GM18517 (cell line): Measurements from ENCODE around the gene PATZ1.
"Not testable (repeated sequence)": the region's sequence is repeated elsewhere in the genome, so short reads cannot be mapped to it uniquely, and the experiment has no call there.

ENCODE experiments used
- ATAC-seq: cut with Tn5 transposase; IDR thresholded peaks from one replicate; pipeline ENCODE4 v1.9.1; 2021; ENCODE audit warnings: mild to moderate bottlenecking, moderate library complexity; ENCODE audit not compliant: unreplicated experiment

Gene PATZ1, protein sequence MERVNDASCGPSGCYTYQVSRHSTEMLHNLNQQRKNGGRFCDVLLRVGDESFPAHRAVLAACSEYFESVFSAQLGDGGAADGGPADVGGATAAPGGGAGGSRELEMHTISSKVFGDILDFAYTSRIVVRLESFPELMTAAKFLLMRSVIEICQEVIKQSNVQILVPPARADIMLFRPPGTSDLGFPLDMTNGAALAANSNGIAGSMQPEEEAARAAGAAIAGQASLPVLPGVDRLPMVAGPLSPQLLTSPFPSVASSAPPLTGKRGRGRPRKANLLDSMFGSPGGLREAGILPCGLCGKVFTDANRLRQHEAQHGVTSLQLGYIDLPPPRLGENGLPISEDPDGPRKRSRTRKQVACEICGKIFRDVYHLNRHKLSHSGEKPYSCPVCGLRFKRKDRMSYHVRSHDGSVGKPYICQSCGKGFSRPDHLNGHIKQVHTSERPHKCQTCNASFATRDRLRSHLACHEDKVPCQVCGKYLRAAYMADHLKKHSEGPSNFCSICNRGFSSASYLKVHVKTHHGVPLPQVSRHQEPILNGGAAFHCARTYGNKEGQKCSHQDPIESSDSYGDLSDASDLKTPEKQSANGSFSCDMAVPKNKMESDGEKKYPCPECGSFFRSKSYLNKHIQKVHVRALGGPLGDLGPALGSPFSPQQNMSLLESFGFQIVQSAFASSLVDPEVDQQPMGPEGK

DNA sequence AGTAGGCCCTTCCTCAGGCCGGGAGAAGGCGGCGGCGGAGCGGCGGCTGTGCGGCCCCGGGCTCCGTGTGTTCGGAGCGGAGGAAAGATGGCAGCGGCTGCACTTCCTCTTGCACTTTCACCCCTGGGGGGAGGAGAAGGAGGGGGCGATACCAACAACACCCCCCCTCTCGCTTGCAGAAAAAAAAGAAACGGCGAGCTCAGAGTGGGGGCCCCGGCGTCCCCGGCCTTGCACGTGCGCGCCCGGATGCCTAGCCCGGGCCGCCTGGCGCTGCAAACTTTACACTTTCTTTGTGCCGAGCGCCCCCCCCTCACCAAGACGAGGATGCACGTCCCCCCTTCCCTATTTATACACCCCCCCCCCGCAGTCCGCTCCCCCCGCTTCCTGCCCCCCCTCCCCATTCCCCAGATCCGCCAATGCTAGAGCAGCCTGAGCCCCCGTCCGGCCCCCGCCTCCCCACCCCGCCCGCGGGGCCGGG is at the start of gene PATZ1:
Gene PATZ1 (minus strand): TSS at position 92 of the 478 bp plus-strand sequence. CDS start 744 bp downstream, outside the sequence.
- no peak for ATAC-seq

- no peak for ATAC-seq
These were observed 48.2 kb upstream of the PATZ1 start for GRCh38 chr22:31394326-31394725.

DNA sequence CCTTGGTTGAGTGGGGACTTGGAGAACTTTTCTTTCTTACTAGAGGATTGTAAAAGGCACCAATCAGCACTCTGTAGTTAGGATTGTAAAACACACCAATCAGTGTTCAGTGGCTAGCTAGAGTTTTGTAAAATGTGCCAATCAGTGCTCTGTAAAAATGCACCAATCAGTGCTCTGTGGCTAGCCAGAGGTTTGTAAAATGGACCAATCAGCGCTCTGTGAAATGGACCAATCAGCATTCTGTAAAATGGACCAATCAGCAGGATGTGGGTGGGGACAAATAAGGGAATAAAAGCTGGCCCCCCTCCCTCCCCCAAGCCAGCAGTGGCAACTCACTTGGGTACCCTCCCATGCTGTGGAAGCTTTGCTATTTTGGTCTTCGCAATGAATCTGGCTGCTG is 47.7 kb upstream of the PATZ1 start:
- no peak for ATAC-seq

DNA sequence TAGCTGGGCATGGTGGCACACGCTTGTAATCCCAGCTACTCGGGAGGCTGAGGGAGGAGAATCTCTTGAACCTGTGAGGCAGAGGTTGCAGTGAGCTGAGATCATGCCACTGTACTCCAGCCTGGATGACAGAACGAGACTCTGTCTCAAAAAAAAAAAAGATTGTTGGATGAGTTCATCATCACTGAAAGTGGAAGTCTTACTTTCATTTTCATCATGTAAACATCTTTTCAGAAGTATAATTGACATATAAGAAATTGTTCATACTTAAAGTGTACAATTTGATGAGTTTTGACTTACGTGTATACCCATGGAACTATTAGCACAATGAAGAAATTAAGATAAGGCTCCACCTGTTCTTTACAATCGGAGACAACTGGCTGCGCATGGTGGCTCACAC is 32.5 kb upstream of the PATZ1 start:
- ATAC-seq: not testable (repeated sequence)

DNA sequence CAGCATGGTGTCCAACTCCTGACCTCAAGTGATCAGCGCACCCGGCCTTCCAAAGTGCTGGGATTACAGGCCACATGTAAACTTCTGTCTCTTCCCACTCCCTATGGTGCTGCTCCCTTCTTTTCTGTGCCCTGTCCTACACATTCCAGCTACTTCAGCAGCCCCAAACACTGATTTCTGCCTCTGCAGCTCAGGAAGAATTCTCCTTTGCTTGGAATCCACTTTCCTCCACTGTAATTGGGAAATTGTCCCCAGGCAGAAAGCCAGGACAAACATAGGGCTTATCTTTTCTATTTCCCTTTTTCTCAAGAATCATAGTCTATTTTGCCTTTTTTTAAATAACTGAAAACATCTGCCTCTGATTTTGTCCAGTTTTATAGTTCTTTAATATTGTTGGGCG is 32.0 kb upstream of the PATZ1 start:
- no peak for ATAC-seq

DNA sequence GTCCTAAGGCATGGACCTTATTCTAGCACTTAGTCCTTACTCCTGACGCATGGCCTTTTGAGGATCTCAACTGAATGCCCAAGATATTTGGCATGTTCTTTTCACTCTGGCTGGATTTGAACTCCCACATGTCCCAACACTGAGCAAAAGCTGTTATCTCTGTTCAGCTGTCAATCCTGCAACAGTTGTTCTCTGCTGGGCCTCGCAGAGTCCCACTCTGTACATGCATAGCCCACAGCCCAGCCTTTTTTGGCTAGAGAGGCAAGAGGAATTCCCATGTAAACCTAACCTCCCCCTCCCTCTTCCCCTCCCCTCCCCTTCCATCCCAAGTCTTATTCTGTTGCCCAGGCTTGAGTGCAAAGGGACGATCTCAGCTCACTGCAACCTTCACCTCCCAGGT is 31.5 kb upstream of the PATZ1 start:
- no peak for ATAC-seq

DNA sequence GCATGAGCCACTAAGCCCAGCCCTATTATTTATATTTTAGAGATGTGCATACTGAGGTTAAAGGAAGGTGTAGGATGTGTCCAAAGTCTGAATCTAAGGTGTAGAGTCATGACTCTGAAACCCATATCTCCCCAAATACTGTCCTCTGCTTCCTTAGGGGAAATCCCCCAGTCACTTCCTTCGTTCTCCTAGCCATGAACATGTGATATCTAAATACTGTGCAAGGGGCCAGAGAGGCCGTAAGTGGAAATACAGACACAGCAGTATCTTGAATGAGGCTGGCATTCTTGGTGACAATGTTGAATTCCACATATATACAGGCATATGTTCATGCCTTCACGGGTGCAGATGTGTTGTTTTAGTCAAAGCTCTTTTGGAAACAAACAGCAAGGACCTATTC is 21.3 kb upstream of the PATZ1 start:
- ATAC-seq: no peak

GRCh38 chr22:31363885-31364465 is 17.8 kb upstream of the PATZ1 start:
- no peak for ATAC-seq

GRCh38 chr22:31361743-31362142 is 15.6 kb upstream of the PATZ1 start:
- ATAC-seq: no peak

- no peak for ATAC-seq
These were observed 13.9 kb upstream of the PATZ1 start for GRCh38 chr22:31360029-31360428.

DNA sequence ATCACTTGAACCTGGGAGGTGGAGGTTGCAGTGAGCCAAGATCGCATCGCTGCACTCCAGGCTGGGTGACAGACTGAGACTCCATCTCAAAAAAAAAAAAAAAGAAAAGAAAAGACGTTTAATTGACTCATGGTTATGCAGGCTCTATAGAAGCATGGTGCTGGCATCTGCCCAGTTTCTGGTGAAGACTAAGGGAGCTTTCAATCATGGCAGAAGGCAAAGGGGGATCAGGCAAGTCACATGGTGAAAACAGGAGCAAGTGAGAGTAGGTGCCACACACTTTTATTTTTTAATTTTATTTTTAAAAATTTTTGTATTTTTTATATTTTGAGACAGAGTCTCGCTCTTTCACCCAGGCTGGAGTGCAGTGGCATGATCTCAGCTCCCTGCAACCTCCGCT is 8.4 kb upstream of the PATZ1 start:
- no peak for ATAC-seq

DNA sequence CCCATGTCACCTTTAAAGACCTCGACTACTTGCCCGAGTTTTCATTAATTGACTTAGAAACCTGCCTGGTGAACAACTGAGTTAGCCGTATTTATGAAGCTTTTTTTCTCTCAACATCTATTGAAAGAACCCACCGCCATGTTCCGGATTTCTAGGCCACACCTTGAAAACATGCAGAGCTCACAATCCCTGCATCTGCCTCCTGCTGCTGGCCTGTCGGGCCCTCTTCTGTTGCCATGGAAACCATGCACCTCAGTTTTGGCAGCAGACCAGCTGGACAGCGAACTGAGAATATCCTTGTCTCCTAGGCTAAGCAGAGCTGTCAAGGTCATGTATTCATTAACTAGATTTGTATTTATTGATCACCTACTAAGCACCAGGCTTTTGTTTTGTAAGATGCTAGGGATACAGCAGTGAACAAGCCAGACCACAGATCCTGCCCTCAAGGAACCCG is 4.3 kb upstream of the PATZ1 start:
- no peak for ATAC-seq

- ATAC-seq: no peak
These were observed 3.8 kb upstream of the PATZ1 start for GRCh38 chr22:31349960-31350359.

DNA sequence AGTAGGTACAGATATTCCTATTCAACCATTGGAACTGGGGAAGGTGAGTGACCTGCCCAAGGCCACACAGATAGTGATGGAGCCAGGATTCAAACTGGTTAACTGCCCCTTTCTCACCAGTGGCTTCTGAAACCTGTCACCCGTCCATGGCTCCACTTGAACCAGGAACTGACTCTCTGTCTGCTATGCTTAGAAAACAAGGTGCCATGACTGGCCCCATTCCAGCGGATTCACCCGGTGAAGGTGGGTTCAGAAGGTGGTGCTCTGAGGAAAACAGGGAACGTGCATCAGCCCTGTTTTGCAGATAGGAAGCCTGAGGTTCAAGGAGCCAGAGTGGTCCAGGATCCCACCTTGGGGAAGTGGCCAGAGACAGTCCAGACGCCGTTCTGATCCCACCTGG is 2.6 kb upstream of the PATZ1 start:
- no peak for ATAC-seq

DNA sequence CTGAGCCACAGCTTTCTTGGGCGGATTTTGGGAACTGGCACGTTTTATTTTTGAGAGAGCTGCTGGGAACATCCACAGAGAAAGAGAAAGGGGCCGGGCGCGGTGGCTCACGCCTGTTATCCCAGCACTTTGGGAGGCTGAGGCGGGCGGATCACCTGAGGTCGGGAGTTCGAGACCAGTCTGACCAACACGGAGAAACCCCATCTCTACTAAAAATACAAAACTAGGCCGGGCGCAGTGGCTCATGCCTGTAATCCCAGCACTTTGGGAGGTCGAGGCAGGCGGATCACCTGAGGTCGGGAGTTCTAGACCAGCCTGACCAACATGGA is 1.8 kb upstream of the PATZ1 start:
- ATAC-seq: not testable (repeated sequence)

DNA sequence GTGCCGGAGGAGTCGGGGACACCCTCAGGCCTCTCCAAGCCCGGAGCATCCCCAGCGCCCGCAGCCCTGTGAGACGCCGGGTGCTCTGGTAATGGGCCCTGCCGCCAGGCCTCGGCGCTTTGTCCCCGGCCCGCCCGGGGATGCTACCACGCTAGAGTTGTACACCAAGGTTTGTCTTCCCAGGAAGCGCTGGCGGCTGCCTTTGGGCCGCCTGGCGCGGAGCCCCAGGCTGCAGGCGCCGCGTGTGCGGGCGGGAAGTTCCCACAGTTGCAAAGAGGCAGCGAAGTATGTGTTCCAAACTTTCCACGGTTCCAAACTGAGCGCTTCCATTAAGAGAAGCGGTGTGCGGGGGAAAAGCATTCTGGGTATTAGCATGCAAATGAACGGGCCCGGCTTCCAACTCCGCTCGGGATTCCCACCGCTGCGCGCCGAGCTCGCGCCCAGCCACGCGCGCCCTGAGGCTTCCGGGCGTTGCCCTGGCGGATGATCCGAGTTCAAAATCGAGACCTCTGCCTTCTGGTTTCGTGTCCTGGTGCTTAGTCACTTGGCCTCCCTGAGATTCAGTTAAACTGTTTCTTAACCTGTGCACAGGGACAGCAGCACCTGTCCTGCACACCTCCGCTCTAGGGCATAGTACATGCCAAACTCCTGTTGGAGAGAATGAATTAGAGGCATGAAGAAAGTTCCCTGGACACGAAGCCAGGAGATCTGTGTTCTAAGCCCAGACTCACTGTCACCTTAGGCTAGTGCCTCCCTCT is 1.3 kb upstream of the PATZ1 start:
- ATAC-seq: no peak

DNA sequence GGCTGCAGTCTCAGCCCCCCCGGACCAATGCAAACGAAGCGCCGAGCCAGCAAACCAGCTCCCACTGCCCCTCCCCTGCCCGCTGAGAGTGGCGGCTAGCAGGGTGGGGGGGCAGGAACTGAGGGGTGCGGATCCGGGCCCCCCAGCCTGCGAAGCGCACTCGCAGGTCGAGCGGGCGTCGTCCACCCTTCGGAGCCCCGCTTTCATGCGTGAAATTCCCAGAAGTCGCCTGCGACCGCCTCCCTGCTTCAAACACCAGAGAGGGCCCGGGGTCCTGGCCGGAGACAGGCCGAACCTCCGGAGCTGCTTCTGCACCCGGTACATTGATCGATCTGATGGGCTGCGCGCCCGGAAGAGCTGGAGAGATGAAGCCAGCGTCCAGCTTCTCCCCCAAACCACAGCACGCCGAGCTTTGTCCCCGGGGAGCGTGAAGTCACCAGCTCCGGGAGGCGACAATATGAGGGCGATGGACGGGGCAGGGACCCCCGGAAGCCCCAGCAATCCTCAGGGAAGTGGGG is 646 bp upstream of the PATZ1 start:
- ATAC-seq: no peak

DNA sequence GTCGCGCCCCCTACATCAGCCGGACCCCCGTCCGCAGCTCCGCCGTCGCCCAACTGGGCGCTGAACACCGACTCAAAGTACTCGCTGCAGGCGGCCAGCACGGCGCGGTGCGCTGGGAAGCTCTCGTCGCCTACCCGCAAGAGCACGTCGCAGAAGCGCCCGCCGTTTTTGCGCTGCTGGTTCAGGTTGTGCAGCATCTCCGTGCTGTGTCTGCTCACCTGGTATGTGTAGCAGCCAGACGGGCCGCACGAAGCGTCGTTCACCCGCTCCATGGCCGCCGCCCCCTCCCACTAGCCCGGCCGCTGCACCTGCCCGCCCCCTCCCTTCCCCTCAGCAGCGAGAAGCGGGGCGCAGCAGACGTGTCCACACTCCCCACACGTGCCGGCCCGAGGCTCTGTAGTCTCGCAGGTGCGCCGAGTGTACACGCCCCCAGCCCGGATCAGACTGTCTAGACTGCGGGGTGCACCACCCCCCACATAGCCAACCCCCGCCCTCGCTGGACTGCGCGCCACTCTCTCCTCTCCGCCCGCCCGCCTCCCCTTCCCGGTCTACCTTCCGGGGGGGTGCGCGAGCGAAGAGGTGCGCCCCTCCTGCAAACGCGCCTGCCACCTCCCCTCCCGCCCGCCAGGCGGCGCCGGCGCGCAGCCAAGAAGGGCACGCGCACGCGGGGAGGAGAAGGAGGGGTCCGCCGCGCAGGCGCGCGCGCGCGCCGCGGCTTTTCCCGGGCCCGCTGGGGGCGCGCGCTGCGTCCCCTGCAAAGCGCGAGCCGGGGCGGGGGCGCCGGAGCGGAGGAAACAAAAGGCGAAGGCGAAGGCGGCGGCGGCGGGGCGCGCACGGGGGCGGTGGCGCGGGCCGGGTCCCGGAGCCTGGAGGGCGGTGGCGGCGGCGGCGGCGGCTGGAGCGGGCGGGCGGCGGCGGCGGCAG is 553 bp downstream of the PATZ1 start:
- ATAC-seq: no peak

DNA sequence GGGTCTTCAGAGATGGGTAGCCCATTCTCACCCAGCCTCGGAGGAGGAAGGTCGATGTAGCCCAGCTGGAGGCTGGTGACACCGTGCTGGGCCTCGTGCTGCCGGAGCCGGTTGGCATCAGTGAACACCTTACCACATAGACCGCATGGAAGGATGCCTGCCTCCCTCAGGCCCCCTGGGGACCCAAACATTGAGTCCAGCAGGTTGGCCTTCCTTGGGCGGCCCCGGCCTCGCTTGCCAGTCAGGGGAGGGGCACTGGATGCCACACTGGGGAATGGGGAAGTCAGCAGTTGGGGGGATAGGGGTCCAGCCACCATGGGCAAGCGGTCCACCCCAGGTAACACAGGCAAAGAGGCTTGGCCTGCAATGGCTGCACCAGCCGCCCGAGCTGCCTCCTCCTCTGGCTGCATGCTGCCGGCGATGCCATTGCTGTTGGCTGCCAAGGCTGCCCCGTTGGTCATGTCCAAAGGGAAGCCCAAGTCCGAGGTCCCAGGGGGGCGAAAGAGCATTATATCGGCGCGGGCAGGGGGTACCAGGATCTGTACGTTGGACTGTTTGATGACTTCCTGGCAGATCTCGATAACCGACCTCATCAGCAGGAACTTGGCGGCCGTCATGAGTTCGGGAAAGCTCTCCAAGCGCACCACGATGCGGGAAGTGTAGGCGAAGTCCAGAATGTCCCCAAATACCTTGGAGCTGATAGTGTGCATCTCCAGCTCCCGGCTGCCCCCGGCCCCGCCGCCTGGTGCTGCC is 1.4 kb downstream of the PATZ1 start:
- ATAC-seq: no peak
